HG03439 (cell line): ENCODE results near the gene VKORC1L1.
"Not testable (repeated sequence)": the region's sequence is repeated elsewhere in the genome, so short reads cannot be mapped to it uniquely, and the experiment has no call there.

Source experiments
- ATAC-seq: cut with Tn5 transposase; IDR thresholded peaks from one replicate; pipeline ENCODE4 v1.9.1; 2021; ENCODE audit warnings: mild to moderate bottlenecking, moderate library complexity; ENCODE audit not compliant: unreplicated experiment

Gene VKORC1L1

DNA sequence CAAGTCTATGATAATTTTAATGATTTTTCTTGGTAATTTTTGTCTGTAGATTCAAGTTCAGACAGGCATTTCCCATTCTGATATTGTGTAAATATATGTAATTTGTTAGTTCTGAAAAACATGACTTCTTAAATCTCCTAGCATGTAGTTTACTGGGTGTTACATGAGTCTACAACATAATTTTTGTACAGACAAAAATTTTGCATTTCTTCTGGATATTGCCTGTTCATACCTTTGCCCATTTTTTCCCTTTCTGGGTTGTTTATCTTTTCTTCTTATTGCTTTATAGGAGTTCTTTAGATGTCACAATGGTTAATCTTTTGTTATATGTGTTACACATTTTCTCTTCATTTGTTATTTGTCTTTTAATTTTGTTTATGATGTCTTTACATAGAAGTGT is 12.1 kb downstream of the VKORC1L1 start:
- ATAC-seq: not testable (repeated sequence)

DNA sequence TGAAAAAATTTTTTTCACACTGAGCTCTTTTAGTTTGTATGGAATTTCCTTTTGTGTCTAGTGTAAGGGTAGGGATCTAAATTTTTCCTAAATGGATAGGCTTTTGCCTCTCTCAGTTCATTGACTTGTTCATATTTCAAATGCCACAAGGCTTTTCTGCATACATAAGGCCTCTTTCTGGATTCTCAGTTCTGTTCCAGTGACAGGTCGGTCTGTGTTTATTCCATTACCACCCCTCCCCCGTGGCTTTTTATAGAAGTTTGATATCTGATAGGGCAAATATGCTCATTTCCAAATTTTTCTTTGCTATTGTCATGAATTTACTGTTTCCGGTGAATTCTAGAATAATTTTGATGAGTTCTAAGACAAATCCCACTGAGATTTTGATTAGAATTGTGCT is 12.7 kb downstream of the VKORC1L1 start:
- not testable (repeated sequence) for ATAC-seq

DNA sequence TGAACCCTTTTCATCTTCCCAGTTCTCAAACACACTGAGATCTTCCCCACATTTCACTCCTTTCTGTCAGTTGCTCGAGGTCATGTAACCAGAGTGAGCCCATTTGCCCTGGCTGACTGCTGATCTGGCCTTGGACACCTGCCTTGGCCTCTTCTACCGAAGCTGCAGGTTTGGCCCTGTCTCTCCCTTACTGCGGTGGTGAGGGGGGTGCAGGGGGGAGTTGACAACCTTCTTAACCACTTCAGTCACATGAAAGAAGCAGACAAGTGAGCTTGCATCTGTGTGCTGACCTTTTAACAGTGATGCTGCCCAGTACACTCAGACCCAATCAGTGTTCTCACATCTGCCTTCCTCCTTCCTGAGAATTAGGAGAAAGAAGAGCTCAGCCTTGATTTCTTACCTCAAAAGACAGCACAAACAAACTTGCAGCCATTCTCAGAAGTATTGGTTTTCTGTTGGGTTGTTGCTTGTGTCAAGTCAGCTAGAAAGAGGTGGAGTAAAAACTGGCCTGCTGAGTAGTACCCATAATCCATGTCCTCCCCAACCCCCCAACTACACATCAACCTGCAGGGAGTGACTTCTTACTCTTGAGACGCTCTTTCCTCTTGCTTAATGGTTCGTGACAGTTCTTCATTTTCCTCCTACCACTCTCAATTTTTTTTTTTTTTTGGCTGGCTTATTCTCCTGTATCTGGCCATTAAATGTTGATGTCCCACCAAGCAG is 15.7 kb downstream of the VKORC1L1 start:
- ATAC-seq: not testable (repeated sequence)

DNA sequence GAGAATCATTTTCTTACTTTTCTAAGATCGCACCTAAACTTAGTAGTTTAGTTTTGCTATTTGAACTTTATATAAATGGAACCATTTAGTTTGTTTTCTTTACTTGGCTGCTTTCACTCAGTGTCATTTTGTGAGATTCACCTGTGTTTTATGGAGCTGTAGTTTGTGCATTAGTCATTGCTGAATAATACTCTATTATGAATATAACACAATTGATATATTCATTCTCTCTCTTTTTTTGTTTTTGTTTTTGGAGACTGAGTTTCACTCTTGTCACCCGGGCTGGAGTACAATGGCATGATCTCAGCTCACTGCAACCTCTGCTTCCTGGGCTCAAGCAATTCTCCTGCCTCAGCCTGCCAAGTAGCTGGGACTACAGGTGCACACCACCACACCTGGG is 16.8 kb downstream of the VKORC1L1 start:
- ATAC-seq: not testable (repeated sequence)

DNA sequence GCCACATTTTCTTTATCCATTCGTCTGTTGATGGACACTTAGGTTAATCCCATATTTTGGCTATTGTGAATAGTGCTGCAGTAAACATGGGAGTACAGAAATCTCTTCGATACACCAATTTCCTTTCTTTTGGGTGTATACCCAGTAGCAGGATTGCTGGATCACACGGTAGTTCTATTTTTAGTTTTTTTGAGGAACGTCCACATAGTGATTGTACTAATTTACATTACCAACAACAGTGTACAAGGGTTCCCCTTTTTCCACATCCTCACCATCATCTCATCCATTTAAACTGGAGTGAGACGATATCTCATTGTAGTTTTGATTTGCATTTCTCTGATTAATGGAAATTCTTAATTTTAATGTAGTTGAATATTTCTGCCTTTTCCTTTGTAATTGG is 19.3 kb downstream of the VKORC1L1 start:
- no peak for ATAC-seq

DNA sequence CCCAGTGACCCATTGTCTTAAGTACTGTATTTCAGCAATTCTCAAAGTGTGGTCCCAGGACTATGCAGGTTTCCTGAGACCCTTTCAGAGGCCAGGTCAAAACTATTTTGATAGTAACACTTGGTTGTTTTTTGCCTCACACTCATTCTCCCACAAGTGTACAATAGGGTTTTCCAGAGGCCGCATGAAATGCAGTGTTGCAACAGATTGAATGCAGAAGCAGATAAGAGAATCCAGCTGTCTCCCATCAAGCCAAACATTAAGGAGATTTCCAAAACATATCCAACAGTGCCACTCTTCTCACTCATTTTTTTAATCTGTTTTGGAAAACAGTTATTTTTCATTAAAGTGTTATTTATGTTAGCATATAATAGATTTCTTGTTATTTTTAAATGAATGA is 20.0 kb downstream of the VKORC1L1 start:
- ATAC-seq: no peak

DNA sequence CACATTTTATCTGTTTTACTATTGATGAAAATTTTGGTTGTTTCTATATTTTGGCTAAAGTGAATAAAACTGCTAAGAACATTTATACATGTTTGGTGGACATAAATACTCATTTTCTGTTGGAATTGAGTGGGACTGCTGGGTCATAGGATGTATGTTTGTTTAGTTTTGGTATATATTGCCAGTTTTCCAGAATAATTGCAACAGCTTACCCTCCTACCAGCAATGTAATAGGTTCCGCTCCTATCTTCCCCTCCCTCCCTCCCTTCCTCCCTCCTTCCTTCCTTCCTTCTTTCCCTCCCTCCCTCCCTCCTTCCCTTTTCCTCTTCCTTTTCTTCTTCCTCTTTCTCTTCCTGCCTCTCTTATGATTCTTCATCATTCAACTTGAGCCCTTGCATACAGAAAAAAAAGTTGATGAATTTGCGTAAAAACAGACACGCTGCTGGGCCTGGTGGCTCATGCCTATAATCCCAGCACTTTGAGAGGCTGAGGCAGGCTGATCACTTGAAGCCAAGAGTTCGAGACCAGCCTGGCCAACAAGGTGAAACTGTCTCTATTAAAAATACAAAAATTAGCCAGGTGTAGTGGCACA is 23.5 kb downstream of the VKORC1L1 start:
- no peak for ATAC-seq

DNA sequence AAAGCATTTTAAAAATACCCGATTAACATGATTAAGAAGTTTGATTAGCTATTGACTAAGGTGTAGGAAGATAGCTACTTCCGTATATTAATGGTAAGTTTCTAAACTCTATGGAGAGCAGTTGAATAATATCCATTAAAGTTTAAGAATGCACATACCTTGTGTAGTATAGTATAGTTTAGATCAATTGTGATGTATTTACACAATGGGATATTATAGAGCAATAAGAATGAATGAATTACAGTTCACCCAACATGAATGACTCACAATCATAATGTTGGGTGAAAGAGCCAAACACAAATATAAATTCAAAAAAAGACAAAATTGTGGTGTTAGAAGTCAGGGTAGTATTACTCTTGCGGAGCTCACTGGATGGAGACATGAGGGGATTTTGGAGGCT is 24.4 kb downstream of the VKORC1L1 start:
- ATAC-seq: not testable (repeated sequence)

DNA sequence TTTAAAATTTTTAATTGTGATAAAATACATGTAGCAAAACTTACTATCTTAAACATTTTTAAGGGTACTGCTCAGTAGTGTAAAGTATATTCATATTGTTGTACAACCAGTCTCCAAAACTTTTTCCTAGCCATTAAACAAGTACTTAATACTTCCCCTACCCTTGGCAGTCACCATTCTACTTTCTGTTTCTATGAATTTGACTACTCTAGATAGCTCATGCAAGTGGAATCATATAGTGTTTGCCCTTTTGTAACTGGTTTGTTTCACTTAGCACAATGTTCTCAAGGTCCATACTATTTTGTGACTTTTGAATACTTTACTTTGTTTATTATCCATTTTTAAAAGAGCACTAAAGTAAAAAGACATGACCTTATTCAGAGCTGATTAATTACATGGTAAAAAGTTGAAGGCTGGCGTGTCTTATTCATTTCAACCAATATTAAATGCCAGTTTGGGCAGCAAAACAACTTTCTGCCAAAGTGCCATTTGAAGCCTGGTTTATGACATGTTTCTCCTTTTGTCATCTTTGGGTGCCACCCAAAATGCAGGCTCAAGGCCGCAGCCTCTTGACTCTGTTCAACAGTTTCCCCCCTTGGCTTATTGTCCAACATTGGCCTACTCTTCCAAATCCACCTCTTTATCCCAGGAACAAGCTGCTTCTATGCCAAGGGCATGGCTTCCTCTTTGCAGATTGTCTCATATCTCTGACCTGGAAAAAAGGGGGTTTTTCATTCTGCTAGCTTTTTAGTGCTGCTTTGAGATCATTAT is 26.0 kb downstream of the VKORC1L1 start:
- ATAC-seq: peak; percentile 67

DNA sequence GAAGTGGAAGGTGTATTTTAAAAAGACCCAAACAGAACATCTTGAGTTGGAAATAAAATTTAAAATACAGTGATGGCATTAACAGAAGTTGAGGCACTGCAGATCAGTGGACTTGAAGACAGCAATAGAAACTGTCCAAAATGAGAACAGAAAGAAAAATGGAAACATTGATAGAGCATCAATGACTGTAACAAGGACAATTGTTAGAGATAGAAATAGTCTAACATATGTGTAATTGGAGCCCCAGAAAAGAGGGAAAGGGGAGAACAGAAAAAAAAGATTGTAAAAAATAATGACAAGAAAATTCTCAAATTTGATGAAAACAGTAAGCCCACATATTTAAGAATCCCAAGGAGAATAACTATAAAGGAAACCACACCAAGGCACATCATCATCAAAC is 29.4 kb downstream of the VKORC1L1 start:
- ATAC-seq: no peak

DNA sequence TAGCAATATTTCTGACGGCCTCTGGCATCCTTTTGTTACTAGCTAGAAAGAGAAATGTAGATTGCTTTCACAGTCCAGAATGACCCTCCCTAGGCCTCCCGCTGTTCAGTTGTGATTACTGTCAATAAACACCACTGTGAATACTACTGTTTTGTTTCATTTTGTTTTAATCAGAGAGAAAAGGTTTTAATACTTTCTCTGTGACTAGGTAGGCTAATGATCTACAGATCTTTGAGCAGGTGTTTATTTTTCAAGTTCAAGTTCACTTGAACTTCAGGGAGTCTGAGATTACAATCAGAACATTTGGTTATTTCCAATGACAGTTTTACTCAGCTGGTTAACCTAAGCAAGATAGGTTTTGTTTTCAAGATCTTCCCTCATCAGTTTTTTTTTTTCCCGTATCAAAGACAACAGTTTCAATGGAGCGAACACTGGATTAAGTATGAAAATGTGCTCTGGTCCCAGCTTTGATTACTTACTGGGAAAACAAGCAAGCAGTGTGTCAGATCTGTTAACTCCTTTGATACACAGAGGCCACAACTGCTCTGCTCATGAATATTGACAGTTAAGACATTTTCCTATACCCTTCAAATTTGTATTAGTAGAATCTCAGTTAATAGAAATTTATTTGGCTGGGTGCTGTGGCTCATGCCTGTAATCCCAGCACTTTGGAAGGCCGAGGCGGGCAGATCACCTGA is 34.8 kb downstream of the VKORC1L1 start:
- ATAC-seq: no peak

DNA sequence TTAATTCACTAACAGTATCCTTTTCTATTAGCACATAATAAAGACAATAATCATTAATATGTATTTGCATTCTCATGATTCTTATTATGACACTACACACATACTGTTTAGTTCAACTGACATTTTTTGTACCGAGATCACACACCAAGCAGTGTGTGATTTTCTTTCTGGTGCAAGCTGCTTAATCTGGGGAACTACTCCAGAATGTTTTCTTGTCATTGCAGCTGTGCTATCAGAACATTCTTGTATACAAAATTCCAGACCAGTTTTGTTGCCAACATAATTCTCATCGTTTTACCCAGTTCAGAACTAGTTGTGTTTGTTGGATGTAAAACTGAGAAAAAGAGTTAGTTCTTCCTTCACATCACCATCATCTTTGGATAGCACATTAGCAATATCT is 37.4 kb downstream of the VKORC1L1 start:
- no peak for ATAC-seq

DNA sequence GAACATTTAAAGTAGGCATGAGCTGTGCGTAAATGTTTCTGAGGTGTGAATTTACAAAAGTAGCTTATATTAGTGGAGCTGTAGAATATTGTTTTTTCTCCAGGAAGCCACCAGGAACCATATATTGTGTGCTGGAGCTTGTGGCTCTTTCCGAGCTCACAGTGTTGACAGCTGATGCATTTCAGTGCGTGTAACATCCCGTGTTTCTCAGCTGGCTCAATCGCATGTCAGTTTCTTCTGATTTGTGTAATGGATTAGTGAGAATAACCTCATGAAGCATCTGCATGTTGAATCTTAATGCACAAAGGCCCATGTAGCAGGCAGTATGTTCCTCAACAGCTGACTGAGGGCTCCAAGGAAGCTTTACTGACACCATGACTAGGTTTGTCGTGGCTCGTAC is 39.4 kb downstream of the VKORC1L1 start:
- ATAC-seq: no peak

DNA sequence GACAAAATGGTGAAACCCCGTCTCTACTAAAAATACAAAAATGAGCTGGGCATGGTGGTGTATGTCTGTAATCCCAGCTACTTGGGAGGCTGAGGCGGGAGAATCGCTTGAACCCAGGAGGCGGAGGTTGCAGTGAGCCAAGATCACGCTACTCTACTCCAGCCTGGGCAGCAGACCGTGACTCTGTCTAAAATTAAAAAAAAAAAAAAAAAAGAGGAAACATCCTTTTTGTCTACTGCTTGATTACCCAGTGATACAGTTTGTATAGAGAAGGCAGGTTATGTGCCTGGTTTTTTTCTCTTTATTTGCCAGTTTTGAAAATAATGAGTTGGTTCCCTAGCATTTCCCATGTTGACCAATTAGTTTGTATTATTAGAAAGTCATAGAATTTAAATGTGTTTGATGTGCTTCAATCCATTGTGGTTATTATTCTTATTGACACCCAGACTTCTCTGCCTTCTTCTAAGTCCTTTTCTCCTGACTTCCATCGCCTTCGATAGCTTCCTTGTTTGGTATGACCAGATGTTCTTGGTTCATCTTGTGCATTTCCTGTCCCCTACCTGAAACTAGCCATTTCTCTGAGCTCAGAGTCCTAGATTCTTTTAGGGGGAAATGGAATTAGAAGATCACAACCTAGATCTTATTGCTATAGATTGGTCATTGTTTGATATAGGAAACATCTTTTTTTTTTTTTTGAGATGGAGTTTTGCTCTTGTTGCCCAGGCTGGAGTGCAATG is 43.2 kb downstream of the VKORC1L1 start:
- no peak for ATAC-seq

DNA sequence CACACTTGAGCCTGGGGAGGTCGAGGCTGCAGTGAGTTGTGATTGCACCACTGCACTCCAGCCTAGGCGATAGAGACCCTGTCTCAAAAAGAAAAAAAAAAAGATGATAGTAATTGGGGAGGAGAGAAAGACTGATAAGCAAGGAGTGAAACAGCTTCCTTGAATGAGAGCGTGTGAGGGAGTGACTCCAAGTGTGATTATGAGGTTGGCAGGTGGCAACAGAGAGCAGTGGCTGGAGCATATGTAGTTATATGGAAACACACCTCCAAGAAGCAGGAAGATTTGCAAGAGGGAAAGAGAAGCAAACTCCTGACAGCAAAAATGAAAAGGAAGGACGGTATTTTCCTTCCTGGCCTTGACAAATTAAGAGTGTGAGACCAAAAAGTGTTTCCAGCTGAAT is 50.4 kb downstream of the VKORC1L1 start:
- no peak for ATAC-seq

DNA sequence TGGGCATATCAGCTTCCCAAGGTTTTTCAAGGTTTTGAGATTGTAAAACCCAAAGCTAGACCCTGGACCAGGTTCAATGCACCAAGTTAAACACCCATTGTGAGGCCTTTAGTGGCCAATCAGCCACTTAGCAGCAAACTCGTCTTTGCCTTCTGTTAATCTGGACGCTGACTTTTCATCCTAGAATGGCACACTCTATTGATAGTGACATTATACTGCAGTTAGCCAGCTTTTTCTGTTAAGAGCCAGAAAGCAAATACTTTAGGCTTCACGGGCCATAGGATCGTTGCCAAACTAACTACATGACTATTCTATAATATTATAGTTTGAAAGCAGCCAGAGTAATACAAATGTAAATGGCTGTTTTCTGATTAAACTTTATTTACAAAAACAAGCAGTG is 51.3 kb downstream of the VKORC1L1 start:
- no peak for ATAC-seq

DNA sequence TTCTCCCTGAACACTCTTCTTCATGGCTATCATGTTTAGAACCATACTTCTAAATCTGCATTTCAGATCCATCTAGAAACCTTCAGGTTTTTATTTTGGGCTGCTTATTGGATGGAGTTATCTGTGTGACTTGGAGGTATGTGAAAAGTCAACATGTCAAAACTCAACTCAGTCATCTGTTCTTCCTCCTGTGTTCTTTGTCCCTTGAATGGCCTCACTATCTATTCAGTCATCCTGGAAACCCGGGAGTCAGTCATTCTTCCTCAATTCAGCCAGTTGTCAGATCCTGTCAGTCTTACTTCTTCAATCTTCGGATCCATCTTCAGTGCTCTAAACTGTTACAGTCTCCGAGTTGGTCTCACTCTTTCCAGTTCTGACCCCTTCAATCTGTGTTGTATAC is 52.2 kb downstream of the VKORC1L1 start:
- ATAC-seq: no peak

DNA sequence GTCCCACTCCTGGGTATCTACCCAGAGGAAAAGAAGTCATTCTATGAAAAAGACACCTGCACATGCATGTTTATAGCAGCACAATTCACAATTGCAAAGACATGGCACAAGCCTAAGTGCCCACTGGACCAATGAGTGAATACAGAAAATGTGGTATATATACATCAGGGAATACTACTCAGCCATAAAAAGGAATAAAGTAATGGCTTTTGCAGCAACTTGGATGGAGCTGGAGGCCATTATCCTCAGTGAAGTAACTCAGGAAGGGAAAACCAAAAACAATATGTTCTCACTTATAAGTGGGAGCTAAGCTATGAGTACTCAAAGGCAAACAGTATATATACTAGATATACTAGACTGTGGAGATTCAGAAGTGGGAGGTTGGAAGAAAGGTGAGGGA is 53.7 kb downstream of the VKORC1L1 start:
- no peak for ATAC-seq

DNA sequence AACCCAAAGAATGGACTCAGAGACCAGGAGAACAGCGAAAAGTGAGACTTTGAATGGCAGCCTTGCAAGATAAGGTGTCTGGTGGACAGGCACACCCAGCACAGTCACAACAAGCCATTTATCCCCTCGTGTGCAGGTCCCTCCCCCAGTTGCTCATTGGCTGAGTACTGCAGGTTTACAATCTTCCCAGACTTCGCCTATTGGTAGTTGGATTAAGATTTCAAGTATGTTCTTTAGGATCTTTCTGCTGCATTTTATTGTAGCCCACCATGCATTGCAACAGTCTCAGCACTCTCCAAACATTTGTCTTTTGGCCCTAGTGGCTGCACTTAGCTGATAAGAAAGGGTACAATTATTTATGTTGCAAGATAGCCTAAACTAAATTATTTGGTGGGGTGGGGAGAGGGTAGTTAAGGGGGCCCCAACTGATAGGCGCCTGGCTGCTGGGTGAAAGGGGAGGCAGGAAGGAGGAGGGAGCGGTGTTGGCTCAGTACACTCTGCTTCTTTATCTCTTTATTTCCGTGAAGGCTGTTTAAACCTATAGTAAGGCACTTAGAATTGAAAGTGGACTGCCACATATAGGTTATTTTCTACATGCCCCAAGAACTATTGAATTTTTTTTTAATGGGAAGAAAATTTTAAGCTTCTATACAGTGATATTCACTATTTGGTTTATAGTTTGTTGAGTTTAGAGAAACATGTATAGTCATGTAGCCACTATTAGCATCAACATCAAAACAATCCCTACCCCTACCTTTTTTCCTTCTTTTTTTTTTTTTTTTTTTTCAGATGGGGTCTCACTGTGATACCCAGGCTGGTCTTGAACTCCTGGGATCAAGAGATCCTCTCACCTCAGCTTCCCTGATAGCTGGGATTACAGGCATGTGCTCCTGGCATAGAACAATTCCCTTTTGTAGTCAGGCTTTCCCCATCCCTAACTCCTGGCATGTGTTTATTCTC is 54.9 kb downstream of the VKORC1L1 start:
- no peak for ATAC-seq

DNA sequence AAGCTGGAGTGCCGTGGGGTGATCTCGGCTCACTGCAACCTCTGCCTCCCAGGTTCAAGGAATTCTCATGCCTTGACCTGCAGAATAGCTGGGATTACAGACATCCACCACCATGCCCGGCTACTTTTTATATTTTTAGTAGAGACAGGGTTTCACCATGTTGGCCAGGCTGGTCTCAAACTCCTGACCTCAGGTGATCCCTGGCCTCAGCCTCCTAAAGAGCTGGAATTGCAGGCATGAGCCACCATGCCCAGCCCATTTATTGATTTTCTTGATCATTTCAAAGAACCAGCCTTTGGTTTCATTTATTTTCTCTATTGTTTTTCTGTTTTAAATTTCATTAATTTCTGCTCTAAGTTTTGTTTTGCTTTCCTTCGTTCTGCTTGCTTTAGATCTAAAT is 58.8 kb downstream of the VKORC1L1 start:
- ATAC-seq: no peak
